K562 (cell line): ENCODE data around the gene PUSL1. TPM values are rescaled to one million over a fixed set of nuclear protein-coding genes. Genes with fewer than 3 reads are reported as not detected.

Experiments
- BCOR ChIP-seq: fragments of 450-650 bp; IDR thresholded peaks from 2 replicates; pipeline ENCODE4 v1.6.1; 2016
- HSF4 ChIP-seq: fragments of 250-450 bp; sonication (Bioruptor Pico); IDR thresholded peaks from 2 replicates; pipeline ENCODE4 v2.1.2; 2022; ENCODE audit warnings: mild to moderate bottlenecking, moderate library complexity, borderline replicate concordance
- MTA3 ChIP-seq: fragments of 450-650 bp; formaldehyde crosslinking; IDR thresholded peaks from 2 replicates; pipeline ENCODE4 v1.6.1; 2017; ENCODE audit warnings: mild to moderate bottlenecking, borderline replicate concordance
- PTTG1 ChIP-seq: fragments of 450-650 bp; IDR thresholded peaks from 2 replicates; pipeline ENCODE4 v1.6.1; 2016; ENCODE audit warnings: low read depth, mild to moderate bottlenecking, missing genetic modification characterization, missing compliant biosample characterization
- RBFOX2 ChIP-seq: fragments of 200-400 bp; formaldehyde crosslinking; IDR thresholded peaks from 2 replicates; pipeline ENCODE4 v1.6.1; 2017; ENCODE audit warnings: low read depth, mild to moderate bottlenecking, low read length, moderate library complexity
- YY1 ChIP-seq, 3 experiments: IDR thresholded peaks; 2 replicates each; pipeline ENCODE4 v1.6.1; 2011; ENCODE audit warnings: low read length in 2 of 3, mild to moderate bottlenecking in 2 of 3, moderate library complexity in 2 of 3, borderline replicate concordance in 1 of 3, control low read depth in 1 of 3, low read depth in 1 of 3; ENCODE audit not compliant: insufficient read depth in 3 of 3, insufficient replicate concordance in 2 of 3, control insufficient read depth in 1 of 3, insufficient read length in 1 of 3; ENCODE audit errors: extremely low read depth in 1 of 3
- ZNF3 ChIP-seq: fragments of 250-450 bp; sonication (Bioruptor Pico); IDR thresholded peaks from 2 replicates; pipeline ENCODE4 v1.5.0; 2021; ENCODE audit warnings: mild to moderate bottlenecking, moderate library complexity
- ZNF695 ChIP-seq: fragments of 450-650 bp; formaldehyde crosslinking; IDR thresholded peaks from 2 replicates; pipeline ENCODE4 v1.4.0; 2020; ENCODE audit warnings: mild to moderate bottlenecking, moderate library complexity
- polyA plus RNA-seq, 8 experiments: library from polyadenylated mRNA; depleted of rRNA in 4 of 8; stranded (reverse) in 5 of 8; unstranded in 3 of 8; fragments of >200 nt; fragmentation: Nextera tagmentation in 2 of 8; fragmentation: Illumina TruSeq in 1 of 8; extraction: Ambion mirVana in 2 of 8; extraction: Trizol in 1 of 8; gene quantifications; 2 replicates each; pipeline versions ENCODE4 v1.2.1 to v1.2.3, GENCODE V29; 2011 to 2014; ENCODE audit warnings: inconsistent platforms in 1 of 8, missing spikeins in 1 of 8
- total RNA-seq, 7 experiments: library from RNA; depleted of rRNA in 6 of 7; stranded (reverse); fragments of >200 nt in 6 of 7; fragmentation: Illumina TruSeq in 2 of 7; extraction: Trizol in 2 of 7; gene quantifications; 2 replicates each; pipeline versions ENCODE4 v1.2.1 to v1.2.3, GENCODE V29; 2011 to 2021; ENCODE audit warnings: low replicate concordance in 1 of 7
- TF ChIP-seq, protein P1 (sequence below): sonication (generic); formaldehyde crosslinking; IDR thresholded peaks from 2 replicates; pipeline ENCODE4 v1.8.1; 2023; ENCODE audit warnings: mild to moderate bottlenecking, missing genetic modification reagents
- TF ChIP-seq, protein P2 (sequence below): IDR thresholded peaks from 2 replicates; pipeline ENCODE4 v1.6.1; 2012; ENCODE audit warnings: low read depth, low read length, improper control_type of control experiment, borderline replicate concordance
- TF ChIP-seq, protein P3 (sequence below): fragments of 200-800 bp; sonication (Bioruptor generic); IDR thresholded peaks from 2 replicates; pipeline ENCODE4 v1.6.1; 2017; ENCODE audit warnings: missing genetic modification characterization, missing compliant biosample characterization
- TF ChIP-seq, protein P4 (sequence below): sonication (generic); formaldehyde crosslinking; IDR thresholded peaks from 2 replicates; pipeline ENCODE4 v1.8.0; 2022; ENCODE audit warnings: mild to moderate bottlenecking, missing genetic modification reagents, borderline replicate concordance
- TF ChIP-seq, protein P5 (sequence below): sonication (generic); formaldehyde crosslinking; IDR thresholded peaks from 2 replicates; pipeline ENCODE4 v1.8.1; 2023; ENCODE audit warnings: mild to moderate bottlenecking, missing genetic modification reagents

PUSL1 gene
- total and polyA plus RNA-seq, 9 of the 15 experiments (the other 6 are each of a cell fraction or from before 2014, with no cell fraction given) = 0.62 to 86.9 (median 13.6) TPM

DNA sequence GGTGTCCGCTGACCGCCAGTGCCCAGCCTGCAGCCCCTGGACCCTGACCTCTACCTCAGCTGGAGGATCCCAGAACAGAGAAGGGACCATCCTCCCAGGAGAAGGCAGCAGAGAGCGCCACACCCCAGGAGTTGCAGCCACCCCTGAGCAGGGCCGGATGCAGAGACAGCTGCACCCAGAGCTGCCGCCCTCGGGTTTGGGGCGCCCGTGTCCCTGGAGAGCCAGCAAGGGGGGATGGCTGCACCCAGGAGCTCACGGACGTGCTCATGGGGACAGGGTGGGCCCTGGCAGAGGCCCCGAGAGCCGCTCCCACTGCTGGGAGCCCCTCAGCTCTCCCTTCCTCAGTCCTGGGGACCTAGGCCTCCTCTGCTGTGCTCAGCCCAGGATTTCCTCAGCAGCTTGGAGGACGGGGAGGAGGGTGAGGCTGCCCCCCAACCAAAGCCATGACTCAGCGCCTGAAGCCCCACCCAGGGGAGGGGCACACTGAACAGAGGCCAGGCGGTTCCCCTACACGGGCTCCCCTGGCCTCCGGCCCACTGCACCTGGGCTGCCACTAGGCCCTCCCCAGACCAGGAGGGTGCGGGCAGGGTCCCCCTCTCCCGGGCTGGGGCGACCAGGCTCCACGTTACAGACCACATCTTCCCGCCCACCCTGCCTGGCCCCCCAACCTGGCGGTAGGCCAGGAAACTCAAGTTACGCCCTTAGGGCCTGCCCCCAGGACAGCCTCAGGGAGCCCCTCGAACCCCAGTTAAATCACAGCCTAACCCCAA lies 2.9 kb upstream of the PUSL1 start (continued):
- TF ChIP-seq, protein P1, sequence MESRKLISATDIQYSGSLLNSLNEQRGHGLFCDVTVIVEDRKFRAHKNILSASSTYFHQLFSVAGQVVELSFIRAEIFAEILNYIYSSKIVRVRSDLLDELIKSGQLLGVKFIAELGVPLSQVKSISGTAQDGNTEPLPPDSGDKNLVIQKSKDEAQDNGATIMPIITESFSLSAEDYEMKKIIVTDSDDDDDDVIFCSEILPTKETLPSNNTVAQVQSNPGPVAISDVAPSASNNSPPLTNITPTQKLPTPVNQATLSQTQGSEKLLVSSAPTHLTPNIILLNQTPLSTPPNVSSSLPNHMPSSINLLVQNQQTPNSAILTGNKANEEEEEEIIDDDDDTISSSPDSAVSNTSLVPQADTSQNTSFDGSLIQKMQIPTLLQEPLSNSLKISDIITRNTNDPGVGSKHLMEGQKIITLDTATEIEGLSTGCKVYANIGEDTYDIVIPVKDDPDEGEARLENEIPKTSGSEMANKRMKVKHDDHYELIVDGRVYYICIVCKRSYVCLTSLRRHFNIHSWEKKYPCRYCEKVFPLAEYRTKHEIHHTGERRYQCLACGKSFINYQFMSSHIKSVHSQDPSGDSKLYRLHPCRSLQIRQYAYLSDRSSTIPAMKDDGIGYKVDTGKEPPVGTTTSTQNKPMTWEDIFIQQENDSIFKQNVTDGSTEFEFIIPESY (CRISPR knock-in tag) = peak; percentile 46; the same call in 1 of the 2 replicates
- no peak for TF ChIP-seq HSF4
- peak; percentile 34; the same call in 1 of the 2 replicates for TF ChIP-seq MTA3
- TF ChIP-seq, protein P2, sequence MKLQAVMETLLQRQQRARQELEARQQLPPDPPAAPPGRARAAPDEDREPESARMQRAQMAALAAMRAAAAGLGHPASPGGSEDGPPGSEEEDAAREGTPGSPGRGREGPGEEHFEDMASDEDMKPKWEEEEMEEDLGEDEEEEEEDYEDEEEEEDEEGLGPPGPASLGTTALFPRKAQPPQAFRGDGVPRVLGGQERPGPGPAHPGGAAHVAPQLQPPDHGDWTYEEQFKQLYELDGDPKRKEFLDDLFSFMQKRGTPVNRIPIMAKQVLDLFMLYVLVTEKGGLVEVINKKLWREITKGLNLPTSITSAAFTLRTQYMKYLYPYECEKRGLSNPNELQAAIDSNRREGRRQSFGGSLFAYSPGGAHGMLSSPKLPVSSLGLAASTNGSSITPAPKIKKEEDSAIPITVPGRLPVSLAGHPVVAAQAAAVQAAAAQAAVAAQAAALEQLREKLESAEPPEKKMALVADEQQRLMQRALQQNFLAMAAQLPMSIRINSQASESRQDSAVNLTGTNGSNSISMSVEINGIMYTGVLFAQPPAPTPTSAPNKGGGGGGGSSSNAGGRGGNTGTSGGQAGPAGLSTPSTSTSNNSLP = no peak
- no peak for TF ChIP-seq PTTG1
- TF ChIP-seq, protein P3, sequence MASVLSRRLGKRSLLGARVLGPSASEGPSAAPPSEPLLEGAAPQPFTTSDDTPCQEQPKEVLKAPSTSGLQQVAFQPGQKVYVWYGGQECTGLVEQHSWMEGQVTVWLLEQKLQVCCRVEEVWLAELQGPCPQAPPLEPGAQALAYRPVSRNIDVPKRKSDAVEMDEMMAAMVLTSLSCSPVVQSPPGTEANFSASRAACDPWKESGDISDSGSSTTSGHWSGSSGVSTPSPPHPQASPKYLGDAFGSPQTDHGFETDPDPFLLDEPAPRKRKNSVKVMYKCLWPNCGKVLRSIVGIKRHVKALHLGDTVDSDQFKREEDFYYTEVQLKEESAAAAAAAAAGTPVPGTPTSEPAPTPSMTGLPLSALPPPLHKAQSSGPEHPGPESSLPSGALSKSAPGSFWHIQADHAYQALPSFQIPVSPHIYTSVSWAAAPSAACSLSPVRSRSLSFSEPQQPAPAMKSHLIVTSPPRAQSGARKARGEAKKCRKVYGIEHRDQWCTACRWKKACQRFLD (CRISPR knock-in tag) = no peak
- TF ChIP-seq, protein P4, sequence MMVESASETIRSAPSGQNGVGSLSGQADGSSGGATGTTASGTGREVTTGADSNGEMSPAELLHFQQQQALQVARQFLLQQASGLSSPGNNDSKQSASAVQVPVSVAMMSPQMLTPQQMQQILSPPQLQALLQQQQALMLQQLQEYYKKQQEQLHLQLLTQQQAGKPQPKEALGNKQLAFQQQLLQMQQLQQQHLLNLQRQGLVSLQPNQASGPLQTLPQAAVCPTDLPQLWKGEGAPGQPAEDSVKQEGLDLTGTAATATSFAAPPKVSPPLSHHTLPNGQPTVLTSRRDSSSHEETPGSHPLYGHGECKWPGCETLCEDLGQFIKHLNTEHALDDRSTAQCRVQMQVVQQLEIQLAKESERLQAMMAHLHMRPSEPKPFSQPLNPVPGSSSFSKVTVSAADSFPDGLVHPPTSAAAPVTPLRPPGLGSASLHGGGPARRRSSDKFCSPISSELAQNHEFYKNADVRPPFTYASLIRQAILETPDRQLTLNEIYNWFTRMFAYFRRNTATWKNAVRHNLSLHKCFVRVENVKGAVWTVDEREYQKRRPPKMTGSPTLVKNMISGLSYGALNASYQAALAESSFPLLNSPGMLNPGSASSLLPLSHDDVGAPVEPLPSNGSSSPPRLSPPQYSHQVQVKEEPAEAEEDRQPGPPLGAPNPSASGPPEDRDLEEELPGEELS (CRISPR knock-in tag) = 0 out of 2 replicates have a peak, but pooled peaks have one; percentile 15
- peak; percentile 64 for TF ChIP-seq RBFOX2
- no peak for TF ChIP-seq YY1 (IDR thresholded peaks at IDR 0.05; ENCODE audit: borderline replicate concordance in 1 of 3, control insufficient read depth in 1 of 3, extremely low read depth in 1 of 3, insufficient read depth in 3 of 3, insufficient read length in 1 of 3, insufficient replicate concordance in 2 of 3, low read depth in 1 of 3, low read length in 2 of 3)
- TF ChIP-seq, protein P5, sequence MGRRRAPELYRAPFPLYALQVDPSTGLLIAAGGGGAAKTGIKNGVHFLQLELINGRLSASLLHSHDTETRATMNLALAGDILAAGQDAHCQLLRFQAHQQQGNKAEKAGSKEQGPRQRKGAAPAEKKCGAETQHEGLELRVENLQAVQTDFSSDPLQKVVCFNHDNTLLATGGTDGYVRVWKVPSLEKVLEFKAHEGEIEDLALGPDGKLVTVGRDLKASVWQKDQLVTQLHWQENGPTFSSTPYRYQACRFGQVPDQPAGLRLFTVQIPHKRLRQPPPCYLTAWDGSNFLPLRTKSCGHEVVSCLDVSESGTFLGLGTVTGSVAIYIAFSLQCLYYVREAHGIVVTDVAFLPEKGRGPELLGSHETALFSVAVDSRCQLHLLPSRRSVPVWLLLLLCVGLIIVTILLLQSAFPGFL (CRISPR knock-in tag) = 0 out of 2 replicates have a peak, but pooled peaks have one; percentile 7
- TF ChIP-seq ZNF695 (CRISPR knock-in tag) = no peak
- no peak for TF ChIP-seq ZNF3 (CRISPR knock-in tag)
- no peak for TF ChIP-seq BCOR
